ENCODE results near the gene MED13L.

Gene MED13L

DNA sequence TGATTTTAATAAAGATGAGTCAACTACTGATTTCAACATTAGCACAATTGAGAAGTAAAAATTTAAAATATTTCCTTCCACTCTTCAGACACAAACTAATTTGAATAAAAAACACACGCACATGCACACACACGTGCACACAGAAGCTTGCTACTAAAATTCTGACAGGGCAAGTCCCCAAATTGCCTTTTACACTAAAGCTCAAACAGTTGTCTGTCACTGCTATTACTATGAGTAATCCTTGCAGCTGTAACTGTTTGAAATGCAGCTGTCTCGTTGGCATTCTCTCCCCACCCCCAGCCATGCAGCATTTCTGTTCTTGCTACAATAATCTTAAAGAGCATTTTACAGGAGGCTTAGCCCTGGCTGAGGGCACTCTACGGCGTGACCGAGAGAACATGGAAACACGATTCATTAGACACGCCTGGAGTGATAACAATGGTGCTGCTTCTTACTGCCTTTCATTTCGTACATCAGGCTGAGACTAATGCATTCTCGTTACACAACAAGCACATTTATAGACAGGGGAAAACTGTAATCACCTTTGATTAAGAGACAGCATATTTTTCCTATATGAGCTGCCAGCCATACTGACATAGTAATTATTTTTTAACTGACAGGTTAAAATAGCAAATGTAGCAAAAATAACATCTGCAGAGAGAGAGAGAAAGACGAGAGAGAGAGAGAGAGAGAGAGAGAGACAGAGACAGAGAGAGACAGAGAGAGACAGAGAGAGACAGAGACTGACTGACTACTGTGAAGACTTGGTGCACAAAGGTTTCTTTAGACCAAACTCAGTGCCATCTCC is 153.8 kb downstream of the MED13L start:
- DNase-seq, result no peak

- no peak for DNase-seq
These were observed 154.9 kb downstream of the MED13L start for GRCh38 chr12:116122628-116123027.

- DNase-seq, result no peak
These were observed 156.0 kb downstream of the MED13L start for GRCh38 chr12:116121453-116121871.

DNA sequence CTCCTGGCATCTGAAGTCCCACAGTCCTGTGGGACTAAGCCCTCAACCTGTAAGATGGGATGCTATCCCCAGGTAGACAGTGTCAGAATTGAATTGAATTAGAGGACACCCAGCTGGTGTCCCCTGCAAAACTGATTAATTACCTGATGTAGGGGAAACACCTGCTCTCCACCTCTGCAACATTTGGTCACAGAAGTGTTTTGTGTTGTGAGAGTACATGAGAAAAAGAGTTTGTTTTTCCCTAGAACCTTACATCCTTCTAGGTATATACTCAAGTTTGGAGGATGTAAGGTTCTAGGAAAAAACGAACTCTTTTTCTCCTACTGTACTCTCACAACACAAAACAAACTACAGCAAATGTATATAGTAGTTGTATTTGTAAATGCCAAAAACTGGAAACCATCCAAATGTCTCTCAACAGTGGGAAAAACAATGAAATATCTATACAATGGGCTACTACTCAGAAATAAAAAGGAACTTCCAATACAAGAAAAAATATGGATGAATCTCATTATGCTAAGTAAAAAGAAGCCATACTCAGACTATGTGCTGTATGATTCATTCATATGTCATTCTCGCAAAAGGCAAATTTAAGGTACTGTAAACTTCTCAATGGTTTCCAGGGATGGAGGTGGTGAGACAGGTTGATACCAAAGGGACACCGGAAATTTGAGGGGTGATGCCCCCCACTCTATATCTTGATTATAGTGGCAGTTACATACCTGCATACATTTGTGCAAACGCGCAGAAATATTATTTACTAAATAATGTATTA is 160.7 kb downstream of the MED13L start:
- DNase-seq, result no peak

DNA sequence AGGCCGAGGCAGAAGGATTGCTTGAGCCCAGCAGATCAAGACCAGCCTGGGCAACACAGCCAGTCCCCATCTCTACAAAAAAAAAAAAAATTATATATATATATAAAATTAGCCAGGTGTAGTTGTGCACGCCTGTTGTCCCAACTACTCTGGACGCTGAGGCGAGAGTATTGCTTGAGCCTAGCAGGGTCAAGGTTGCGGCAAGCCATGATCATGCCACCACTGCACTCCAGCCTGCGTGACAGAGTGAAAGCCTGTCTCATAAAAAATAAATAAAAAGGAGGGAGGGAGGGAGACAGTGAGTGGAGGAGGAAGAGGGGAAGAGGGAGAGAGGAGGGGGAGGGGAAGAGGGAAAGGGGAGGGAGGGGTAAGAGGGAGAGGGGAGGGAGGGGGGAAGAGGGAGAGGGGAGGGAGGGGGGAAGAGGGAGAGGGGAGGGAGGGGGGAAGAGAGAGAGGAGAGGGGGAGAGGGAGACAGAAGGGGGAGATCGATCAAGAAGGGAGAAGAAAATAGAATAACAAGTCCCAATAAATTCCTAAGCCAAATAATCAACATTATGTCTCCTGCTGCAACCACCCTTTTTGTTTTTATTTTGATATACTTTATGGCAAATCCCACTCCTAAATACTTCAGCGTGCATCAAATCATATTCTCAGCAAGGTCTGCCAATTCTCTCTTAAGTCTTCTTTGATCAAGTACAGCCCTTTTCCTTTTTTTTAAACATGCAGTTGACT is 163.9 kb downstream of the MED13L start:
- no peak for DNase-seq

GRCh38 chr12:116106870-116107269 is 170.6 kb downstream of the MED13L start:
- DNase-seq, result no peak

DNA sequence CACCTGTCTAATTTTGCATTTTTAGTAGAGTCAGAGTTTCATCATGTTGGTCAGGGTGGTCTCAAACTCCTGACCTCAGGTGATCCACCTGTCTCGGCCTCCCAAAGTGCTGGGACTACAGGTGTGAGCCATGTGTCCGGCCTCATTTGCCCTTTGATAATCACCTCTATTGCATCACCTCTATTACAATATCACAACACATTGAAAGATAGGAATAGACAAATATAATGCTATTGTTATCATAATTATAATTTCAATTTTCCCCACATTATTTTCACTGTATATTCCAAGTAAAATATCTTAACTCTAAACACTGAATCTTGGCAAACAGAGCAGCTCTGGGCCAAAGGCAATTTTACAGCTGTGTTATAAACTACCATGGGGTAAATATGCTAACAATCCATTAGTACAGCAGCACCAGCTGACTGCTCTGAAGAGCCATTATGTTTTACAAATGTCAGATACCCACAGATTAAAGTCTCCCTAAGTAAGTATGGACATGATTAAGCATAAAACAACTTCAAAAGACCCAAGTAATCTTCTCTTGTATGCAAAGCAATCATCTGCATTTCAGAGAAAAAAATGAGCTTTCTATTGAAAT is 173.2 kb downstream of the MED13L start:
- DNase-seq, result no peak

GRCh38 chr12:116101991-116102390 is 175.5 kb downstream of the MED13L start:
- DNase-seq, result no peak

GRCh38 chr12:116099652-116100432 is 177.7 kb downstream of the MED13L start:
- DNase-seq, result no peak

DNA sequence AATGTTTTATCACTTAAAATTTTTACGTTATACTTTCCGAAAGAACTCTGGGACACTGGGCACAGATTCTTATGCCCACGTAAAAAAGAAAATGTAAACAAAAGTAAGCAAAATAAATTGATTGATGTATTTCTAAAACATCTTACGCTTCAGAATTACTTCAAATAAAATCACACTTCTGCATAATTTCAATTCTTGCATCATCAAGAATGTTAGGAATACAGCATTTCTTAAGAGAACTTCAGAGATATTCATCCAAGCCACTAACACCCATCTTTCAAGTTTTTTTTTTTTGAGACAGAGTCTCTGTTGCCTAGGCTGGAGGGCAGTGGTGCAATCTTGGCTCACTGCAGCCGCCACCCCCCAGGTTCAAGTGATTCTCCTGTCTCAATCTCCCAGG is 180.6 kb downstream of the MED13L start:
- no peak for DNase-seq

GRCh38 chr12:116094475-116094874 is 183.0 kb downstream of the MED13L start:
- DNase-seq, result no peak

- no peak for DNase-seq
These were observed 183.6 kb downstream of the MED13L start for GRCh38 chr12:116093915-116094314.

- DNase-seq, result no peak
These were observed 184.7 kb downstream of the MED13L start for GRCh38 chr12:116092776-116093175.

DNA sequence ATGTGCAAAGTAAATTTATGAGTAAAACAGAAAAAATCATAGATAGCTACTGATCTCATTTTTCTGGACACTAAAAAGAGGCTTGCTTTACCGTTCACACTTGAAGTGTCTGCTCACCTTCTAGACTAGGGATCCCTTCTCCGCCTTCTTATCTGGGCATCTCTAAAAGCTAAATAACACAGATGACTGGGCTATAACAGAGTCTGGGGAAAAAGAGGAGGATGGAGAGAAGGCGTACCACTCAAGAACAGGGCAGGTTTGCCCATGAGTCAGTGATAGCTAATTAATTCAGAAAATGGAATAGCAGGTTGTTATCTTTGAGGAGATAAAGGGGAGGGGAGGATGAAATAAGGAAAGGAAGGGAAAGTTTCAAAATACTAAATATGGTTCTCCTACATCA is 185.3 kb downstream of the MED13L start:
- no peak for DNase-seq

GRCh38 chr12:116091579-116091978 is 185.9 kb downstream of the MED13L start:
- no peak for DNase-seq

DNA sequence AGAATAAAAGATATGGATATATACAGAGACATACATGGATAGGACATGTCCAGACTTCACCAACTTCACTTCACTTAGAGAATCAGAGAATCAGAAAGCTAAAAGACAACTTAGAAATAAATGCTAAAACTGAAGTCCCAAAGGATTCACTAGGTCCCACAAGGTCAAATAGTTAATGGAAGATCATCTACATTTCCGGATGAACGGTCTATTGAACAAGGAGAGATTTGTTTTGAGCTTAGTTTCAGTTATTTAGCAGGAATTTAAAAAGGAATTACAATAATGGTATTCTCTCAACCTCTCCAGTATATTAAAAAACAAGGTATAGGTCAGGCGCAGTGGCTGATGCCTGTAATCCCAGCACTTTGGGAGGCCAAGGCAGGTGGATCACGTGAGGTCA is 187.0 kb downstream of the MED13L start:
- DNase-seq, result no peak

GRCh38 chr12:116089080-116089479 is 188.4 kb downstream of the MED13L start:
- DNase-seq, result no peak

DNA sequence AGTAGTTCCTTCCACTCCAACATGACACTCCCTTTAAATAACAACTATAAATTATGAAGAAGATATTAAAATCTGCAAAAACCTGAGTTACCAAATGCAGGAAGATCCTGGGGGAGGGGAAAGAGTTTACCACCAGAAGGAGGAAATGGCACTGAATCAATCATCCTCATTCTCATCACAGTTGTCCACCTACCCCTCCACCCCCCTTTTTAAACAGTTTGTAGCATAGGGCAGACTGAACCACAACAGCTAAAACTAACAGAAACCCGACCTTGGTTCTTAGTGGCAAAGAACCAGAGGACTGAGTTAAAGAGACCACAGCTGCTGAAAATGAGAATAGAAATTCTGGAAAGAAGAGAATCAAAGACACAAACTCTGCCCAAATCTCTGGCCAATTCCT is 189.5 kb downstream of the MED13L start:
- no peak for DNase-seq

DNA sequence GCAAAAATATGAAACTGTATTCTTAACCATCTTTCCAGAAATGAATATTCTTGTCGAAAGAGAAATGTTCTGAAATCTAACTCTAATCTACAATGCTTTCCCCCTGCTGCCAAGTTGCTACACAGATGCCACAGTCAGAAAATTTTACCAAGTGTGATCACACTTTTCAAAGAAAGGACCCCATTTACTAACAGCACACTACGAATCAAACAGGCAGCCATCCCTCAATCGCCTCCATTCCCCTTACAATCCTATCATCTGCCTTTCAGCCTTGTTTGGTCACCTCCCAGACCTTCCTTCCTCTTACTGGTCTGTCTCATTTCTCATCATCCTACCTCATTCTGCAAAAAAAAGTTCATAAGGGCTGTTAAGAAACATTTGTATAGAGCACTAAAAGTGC is 190.1 kb downstream of the MED13L start:
- no peak for DNase-seq

DNA sequence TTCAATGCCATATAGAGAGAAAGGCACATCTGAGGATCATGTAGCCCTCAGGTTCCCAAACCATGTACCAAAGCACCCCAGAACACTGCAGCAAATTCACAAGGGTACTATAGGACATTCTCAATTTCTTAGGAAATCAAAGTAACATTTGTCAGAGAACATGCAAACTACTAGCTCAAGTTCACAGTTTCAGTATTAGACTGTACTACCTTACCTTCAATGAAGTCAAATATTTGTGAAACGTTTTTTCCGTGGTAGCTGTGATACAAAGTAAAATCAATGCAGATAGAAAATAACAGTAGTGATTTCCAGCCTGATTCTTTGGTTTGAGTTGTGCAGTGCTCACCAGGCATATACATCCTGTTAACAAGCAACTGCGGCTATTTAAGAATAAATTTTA is 197.1 kb downstream of the MED13L start:
- no peak for DNase-seq

- DNase-seq, result no peak
These were observed 199.1 kb downstream of the MED13L start for GRCh38 chr12:116078396-116078795.

DNA sequence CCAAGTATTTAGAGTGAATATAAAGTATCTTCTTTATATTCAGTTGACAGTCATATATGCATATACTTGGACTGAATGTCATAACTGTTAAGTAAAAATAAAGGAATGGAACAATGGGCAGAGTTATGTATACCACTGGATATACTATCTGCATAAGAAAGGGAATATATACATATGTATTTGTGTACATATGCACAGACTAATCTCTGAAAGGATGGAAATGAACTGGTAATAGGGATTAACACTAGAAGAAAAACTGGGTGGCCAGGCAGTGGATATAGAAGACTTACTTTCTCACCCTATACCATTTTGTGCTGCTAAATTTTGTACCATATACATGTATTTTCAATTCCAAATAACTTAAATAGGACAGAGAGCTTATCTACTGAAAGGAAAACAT is 200.1 kb downstream of the MED13L start:
- no peak for DNase-seq
